ENCODE data around the gene MAPKAP1. TPM values are rescaled to one million over a fixed set of nuclear protein-coding genes. Genes with fewer than 3 reads are reported as not detected.

The MAPKAP1 gene
- total RNA-seq, 2 donors from 2014 or later = 53.8 to 72.1 TPM

DNA sequence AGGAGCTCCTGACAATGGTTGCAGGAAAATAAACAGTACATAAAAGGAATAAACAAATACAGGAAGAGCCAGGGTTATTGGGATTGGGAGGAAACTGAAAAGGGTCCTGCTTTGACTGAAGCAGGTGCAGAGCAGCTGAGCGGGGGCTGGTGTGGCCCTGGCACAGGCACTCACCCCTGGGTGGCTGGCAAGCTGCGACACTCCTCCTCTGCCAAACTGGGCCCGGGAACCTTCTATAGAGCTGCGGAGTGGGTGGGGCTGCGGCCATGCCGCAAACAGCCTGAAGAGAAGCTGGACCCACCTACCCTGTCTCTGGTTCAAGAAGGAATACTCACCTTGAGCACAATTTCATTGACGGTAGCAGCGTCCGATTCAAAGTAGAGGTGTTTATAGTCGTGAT, 262.8 kb downstream of the MAPKAP1 start:
- H3K27ac Mint-ChIP-seq = no peak overlapping the region
- H3K9me3 Mint-ChIP-seq = no peaks in the 10 kb centered on the region
- ATAC-seq (no peak), DNase-seq (ENCODE audit: low spot score in 2 of 2) (no peak)
- H3K36me3 Mint-ChIP-seq = no peaks in the 10 kb centered on the region

GRCh38 chr9:125443367-125443766, 263.6 kb downstream of the MAPKAP1 start:
- Mint-ChIP-seq H3K9me3 (no peaks in the 10 kb centered on the region), H3K36me3 (no peaks in the 10 kb centered on the region), H3K27ac (no peak overlapping the region)
- ATAC-seq = no peak
- no peak for DNase-seq (ENCODE audit: low spot score in 2 of 2)

DNA sequence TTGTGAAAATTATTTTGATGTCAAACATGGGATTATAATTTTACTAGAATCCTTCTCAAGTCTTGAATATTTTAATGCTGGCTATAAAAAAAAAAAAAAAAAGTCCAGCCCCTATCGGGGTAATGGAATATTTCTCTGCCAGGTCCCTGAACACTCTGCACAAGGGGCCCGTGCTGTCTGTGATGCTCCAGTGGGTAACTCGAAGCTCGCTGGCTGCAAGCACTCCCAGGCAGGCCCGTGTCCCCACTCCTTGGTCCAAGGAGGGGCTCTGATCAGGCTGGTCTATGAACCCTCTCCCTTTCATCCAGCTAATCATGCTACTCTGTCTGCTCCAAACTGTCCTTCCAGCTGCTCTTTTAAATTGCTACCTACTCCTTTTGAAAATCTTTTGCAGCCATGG, 264.6 kb downstream of the MAPKAP1 start:
- Mint-ChIP-seq H3K27ac (peak overlapping the region in 1 of 2 donors; percentile 25), H3K36me3 (no peaks in the 10 kb centered on the region), H3K9me3 (no peaks in the 10 kb centered on the region)
- no peak for DNase-seq (ENCODE audit: low spot score in 2 of 2)
- no peak for ATAC-seq

- Mint-ChIP-seq H3K36me3 (no peaks in the 10 kb centered on the region), H3K27ac (no peak overlapping the region), H3K9me3 (no peaks in the 10 kb centered on the region)
- ATAC-seq = no peak
- DNase-seq (ENCODE audit: low spot score in 2 of 2) = no peak
These were observed 266.6 kb downstream of the MAPKAP1 start for GRCh38 chr9:125440411-125440810.

GRCh38 chr9:125439434-125440272, 267.4 kb downstream of the MAPKAP1 start:
- Mint-ChIP-seq H3K27ac (peak overlapping the region in 1 of 2 donors; percentile 71), H3K9me3 (no peaks in the 10 kb centered on the region), H3K36me3 (no peaks in the 10 kb centered on the region)
- ATAC-seq (no peak), DNase-seq (ENCODE audit: low spot score in 2 of 2) (no peak)

- Mint-ChIP-seq H3K36me3 (no peaks in the 10 kb centered on the region), H3K27ac (no peak overlapping the region), H3K9me3 (no peaks in the 10 kb centered on the region)
- no peak for ATAC-seq
- DNase-seq (ENCODE audit: low spot score in 2 of 2) = no peak
These were observed 268.2 kb downstream of the MAPKAP1 start for GRCh38 chr9:125438506-125439433.

DNA sequence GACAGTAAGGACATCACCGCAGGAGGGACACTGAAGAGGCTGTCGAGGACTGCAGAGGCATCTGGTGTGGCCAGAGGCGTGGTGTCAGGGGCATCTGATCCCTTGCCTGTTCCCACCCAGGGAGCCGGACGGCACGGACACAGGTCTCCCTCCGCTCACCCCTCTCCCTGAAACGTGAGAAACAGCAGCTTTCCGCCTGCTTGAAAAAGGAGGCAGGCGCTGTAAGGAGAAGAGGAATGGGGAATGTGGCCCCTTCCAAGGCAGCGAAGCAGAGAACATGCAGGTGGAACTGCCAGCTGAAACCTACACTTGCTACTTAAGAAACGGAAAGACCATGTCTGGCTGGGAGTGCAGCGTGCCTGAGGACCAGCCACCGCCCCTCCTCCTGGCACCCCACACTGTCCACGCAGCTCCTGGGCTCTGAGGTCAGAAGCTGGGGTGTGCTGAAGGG, 269.2 kb downstream of the MAPKAP1 start:
- Mint-ChIP-seq H3K9me3 (no peaks in the 10 kb centered on the region), H3K36me3 (no peaks in the 10 kb centered on the region), H3K27ac (no peak overlapping the region)
- no peak for DNase-seq (ENCODE audit: low spot score in 2 of 2)
- no peak for ATAC-seq

DNA sequence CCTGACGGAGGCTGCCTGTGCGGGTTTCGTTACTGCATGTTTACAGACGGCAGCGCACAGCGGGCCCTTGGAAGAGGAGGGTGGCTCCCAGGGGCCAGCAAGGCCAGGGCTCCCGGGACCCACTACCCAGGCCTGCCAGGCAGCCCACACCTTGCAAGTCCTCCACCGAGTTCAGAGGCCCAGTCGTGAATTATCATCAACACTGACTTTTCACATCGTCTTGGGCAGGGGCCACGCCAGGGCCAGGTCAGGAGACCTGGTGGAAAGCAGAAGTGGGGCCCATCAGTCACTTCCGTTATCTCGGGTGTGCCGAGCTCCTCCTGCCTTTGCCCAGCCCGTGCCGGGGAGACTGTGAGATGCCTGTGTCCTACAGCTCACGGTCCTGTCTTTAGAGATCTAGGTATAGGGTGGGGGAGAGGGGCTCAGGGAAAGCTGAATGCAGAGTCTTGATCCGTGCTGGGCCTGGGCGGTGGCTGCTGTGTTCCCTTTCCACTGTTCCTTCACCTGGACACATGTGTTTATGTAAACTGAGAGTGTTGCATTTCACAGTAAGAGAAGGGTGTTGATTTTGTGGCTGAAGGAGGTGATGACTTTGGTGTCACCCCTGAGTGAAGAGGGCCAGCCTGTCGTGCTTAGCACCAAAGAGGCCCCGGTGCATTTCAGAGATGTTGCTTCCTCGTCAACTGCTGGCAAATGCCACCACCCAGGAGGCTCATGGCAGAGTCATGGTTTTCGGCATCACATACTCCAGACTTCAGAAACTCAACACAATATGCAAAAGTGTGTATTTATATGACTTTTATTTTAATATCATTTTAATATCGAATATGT, 270.2 kb downstream of the MAPKAP1 start:
- DNase-seq (ENCODE audit: low spot score in 2 of 2) = no peak
- no peaks in the 10 kb centered on the region for H3K9me3 Mint-ChIP-seq
- H3K27ac Mint-ChIP-seq = peak overlapping the region in 1 of 2 donors; percentile 22
- no peak for ATAC-seq
- H3K36me3 Mint-ChIP-seq = no peaks in the 10 kb centered on the region

DNA sequence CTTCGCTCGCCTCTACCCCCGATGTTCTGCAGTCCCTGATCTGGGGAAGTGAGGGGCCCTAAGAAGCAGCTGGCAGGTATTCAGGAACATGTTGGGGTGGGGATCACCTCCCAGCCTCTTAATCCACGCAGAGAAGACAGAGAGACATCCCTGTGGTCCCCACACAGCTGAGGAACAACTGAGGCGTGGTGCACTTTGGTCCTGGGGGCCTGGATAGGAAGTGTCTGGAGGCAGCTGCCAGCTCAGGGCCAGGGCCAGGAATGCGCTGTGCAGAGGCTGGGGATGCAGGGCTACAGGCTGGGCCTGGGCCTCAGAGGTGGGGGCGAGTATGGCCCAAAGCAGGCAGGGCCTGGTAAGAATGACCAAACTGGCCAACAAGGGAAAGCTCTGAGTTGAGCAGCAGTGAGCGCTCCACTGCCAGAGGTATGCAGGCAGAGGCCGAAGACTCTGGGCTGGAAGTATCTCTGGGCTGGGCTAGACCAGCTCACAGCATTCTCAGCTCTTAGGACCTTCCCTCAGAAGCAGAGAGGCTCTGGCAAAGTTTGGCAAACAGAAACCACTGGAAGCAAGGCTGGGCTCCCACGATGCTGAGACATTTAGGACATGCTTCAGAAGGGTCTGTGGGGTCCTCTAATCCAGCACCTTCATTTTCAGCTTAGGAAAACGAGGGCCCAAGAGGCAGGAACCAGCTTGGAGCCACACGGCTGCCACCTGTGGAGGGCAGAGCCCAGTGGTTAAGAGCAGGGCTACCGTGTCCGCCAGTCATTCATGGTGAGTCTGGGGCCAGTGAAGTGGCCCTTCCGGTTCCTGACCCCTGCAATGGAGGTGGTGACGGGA, 271.0 kb downstream of the MAPKAP1 start:
- DNase-seq (ENCODE audit: low spot score in 2 of 2) (no peak), ATAC-seq (no peak)
- no peaks in the 10 kb centered on the region for H3K36me3 Mint-ChIP-seq
- H3K9me3 Mint-ChIP-seq = no peaks in the 10 kb centered on the region
- peak overlapping the region in 1 of 2 donors; percentile 65 for H3K27ac Mint-ChIP-seq

GRCh38 chr9:125434986-125435775, 271.8 kb downstream of the MAPKAP1 start:
- ATAC-seq (no peak), DNase-seq (ENCODE audit: low spot score in 2 of 2) (no peak)
- Mint-ChIP-seq H3K27ac (peak overlapping the region in 1 of 2 donors; percentile 65), H3K36me3 (no peaks in the 10 kb centered on the region), H3K9me3 (no peaks in the 10 kb centered on the region)

- no peak for ATAC-seq
- peak in 1 of 2 donors; percentile 42 for DNase-seq (ENCODE audit: low spot score in 2 of 2)
- Mint-ChIP-seq H3K27ac (no peak overlapping the region), H3K9me3 (no peaks in the 10 kb centered on the region), H3K36me3 (no peaks in the 10 kb centered on the region)
These were observed 273.5 kb downstream of the MAPKAP1 start for GRCh38 chr9:125433461-125434011.

GRCh38 chr9:125432715-125433385, 274.2 kb downstream of the MAPKAP1 start:
- no peaks in the 10 kb centered on the region for H3K9me3 Mint-ChIP-seq
- no peaks in the 10 kb centered on the region for H3K36me3 Mint-ChIP-seq

DNA sequence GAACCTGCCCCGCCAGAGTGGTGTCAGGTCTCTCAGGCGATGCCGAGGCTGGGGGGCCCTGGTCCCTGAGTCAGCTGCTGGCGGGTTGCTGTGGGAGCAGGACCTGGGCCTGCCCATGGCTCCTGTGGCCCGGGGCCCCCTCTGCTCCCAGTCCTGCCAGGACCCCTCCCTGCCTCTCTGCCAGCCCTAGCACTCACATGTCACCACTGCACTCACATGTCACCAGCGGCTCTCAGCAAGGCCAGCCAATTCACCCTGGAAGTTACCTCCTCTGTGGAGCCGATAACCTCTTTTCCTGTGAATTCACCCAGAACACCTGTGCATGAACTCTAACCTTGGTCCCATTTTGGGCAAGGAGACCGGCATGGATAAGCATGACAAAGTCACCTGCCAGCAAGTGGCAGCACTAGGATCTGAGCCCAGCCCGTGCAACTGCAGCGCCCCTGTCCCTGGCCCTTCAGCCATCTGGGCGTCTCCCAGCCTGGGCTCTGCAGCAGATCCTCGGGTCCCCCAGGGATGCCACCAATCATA, 275.2 kb downstream of the MAPKAP1 start:
- ATAC-seq = no peak
- Mint-ChIP-seq H3K27ac (no peak overlapping the region), H3K36me3 (no peaks in the 10 kb centered on the region), H3K9me3 (no peaks in the 10 kb centered on the region)
- peak in 1 of 2 donors; percentile 28 for DNase-seq (ENCODE audit: low spot score in 2 of 2)

More at GRCh38 chr9:125432715-125433385, 274.2 kb downstream of the MAPKAP1 start:
- no peak for ATAC-seq
- H3K27ac Mint-ChIP-seq = no peak overlapping the region
- DNase-seq (ENCODE audit: low spot score in 2 of 2) = peak in 1 of 2 donors; percentile 20

DNA sequence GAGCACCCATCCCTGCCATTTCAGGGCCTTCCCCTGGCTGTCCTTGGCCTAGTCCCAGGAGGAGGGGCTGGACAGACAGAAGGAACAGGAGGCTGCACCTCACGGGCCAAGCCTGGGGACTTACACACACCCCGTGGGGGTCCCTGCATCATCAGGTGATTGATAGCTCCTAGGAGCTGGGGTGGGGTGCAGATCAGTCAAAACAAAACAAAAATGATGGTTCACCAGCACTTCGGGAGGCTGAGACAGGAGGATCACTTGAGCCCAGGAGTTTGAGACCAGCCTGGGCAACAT, 276.0 kb downstream of the MAPKAP1 start:
- Mint-ChIP-seq H3K36me3 (no peaks in the 10 kb centered on the region), H3K27ac (no peak overlapping the region), H3K9me3 (no peaks in the 10 kb centered on the region)
- peak in 1 of 2 donors; percentile 16 for DNase-seq (ENCODE audit: low spot score in 2 of 2)
- no peak for ATAC-seq
